NCI-H446 treated with DMSO at 0.1 percent for 48 hours (cell line): ENCODE measurements around the gene CACNB4.

ENCODE experiments used
- DNase-seq: peaks from one replicate; lab custom pipeline; 2025; lab: John Stamatoyannopoulos, UW

The CACNB4 gene

GRCh38 chr2:151855111-151855510 is 243.7 kb downstream of the CACNB4 start:
- DNase-seq = no peak

- no peak for DNase-seq
Measured at GRCh38 chr2:151853070-151853758, 245.6 kb downstream of the CACNB4 start.

- no peak for DNase-seq
Measured at GRCh38 chr2:151852260-151853069, 246.4 kb downstream of the CACNB4 start.

GRCh38 chr2:151851761-151852160 is 247.1 kb downstream of the CACNB4 start:
- no peak for DNase-seq

- DNase-seq = no peak
Measured at GRCh38 chr2:151849413-151850010, 249.3 kb downstream of the CACNB4 start.

GRCh38 chr2:151845884-151846283 is 253.0 kb downstream of the CACNB4 start:
- no peak for DNase-seq

GRCh38 chr2:151845481-151845880 is 253.4 kb downstream of the CACNB4 start:
- DNase-seq = no peak

GRCh38 chr2:151844211-151844896 is 254.5 kb downstream of the CACNB4 start:
- no peak for DNase-seq

- no peak for DNase-seq
Measured at GRCh38 chr2:151843691-151844061, 255.2 kb downstream of the CACNB4 start.

- DNase-seq = no peak
Measured at GRCh38 chr2:151842830-151843690, 255.8 kb downstream of the CACNB4 start.

- DNase-seq = no peak
Measured at GRCh38 chr2:151841047-151841424, 257.8 kb downstream of the CACNB4 start.

GRCh38 chr2:151840216-151841046 is 258.4 kb downstream of the CACNB4 start:
- DNase-seq = no peak

- DNase-seq = no peak
Measured at GRCh38 chr2:151837926-151838325, 260.9 kb downstream of the CACNB4 start.

GRCh38 chr2:151833984-151834383 is 264.9 kb downstream of the CACNB4 start:
- no peak for DNase-seq

GRCh38 chr2:151830961-151831360 is 267.9 kb downstream of the CACNB4 start:
- DNase-seq = no peak

GRCh38 chr2:151828890-151829324 is 269.9 kb downstream of the CACNB4 start:
- DNase-seq = no peak

- peak; percentile 86 for DNase-seq
Measured at GRCh38 chr2:151828143-151828889, 270.5 kb downstream of the CACNB4 start, which contains the start of gene ARL5A. ARL5A (minus strand) TSS chr2:151828421; CDS start chr2:151828176, 245 bp downstream.

GRCh38 chr2:151827564-151828142 is 271.2 kb downstream of the CACNB4 start:
- DNase-seq = no peak

- DNase-seq = no peak
Measured at GRCh38 chr2:151826737-151827157, 272.1 kb downstream of the CACNB4 start.
